Cortex of kidney (tissue), 1 donor: ENCODE measurements around the gene DTX2.
"Not testable (repeated sequence)": the region's sequence is repeated elsewhere in the genome, so short reads cannot be mapped to it uniquely, and the experiment has no call there.

Experiments
- DNase-seq: peaks from one replicate; lab custom pipeline; 2025; lab: John Stamatoyannopoulos, UW

The DTX2 gene

DNA sequence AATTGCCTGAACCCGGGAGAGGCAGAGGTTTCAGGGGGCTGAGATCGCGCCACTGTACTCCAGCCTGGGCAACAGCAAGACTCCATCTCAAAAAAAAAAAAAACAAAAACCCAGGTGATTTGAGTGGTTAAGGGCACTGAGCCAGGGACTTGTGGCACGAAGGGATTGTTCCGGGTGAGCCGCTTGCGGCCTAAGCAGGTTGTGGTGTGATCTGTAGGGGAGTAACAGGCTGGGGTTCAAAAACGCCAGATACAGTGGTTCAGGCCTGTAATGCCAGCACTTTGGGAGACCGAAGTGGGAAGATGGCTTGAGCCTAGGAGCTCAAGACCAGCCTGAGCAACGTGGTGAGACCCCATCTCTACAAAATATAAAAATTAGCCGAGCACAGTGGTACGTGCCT is 17.7 kb upstream of the DTX2 start:
- DNase-seq, result not testable (repeated sequence)

DNA sequence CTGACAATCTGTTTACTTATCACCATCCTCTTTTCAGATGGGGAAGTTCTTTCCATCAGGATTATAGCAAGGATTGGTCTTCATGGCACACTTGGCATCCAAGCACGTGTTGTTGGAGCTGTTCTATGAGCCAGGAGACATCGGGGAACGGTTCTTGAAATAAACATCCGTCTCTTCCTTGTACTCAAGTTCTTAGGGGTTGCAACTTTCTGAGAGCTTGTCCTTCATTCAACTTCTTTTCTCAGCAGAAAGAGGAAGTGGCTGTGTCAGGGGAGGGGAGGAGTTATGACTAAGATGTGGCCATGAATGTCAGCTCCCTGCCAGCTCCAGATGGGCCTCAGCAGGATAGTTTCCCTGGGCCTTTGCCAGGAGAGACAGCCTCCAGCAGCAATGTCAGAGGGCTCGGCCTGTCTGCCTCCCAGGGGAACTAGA is 15.9 kb upstream of the DTX2 start:
- DNase-seq, result not testable (repeated sequence)

DNA sequence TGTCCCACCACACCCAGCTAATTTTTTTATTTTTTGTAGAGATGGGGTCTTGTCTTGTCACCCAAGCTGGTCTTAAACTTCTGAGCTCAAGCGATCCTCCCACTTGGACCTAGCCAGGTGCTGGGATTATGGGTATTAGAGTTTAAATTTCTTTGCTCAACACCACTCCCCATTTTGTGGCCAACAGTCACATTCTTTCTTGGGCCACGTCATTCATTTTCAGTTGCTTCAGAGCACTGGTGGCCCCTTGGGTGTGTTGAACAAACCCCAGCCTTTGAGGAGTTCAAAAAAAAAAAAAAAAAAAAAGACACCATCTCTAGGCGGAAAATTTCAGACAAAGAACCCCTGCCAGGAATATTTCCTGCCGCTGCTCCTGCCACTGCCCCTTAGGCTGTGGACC is 4.5 kb upstream of the DTX2 start:
- not testable (repeated sequence) for DNase-seq

DNA sequence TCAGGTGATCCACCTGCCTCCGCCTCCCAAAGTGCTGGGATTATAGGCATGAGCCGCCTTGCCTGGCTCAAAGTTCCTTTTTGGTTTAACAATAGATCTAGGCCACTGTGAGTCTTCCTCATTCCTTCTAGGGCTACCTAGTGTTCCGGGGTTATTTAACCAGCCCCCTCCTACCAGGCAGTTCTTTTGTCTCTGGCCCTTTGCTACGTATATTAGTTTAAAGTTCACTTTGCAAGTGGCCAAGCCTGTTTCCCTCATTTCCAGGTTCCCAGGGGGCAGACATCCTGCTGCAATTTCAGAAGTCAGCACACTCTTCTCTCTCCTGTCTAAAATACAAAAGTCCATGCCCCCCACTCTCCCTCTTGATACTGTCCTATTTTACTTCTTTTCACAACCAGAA is 3.0 kb upstream of the DTX2 start:
- not testable (repeated sequence) for DNase-seq

DNA sequence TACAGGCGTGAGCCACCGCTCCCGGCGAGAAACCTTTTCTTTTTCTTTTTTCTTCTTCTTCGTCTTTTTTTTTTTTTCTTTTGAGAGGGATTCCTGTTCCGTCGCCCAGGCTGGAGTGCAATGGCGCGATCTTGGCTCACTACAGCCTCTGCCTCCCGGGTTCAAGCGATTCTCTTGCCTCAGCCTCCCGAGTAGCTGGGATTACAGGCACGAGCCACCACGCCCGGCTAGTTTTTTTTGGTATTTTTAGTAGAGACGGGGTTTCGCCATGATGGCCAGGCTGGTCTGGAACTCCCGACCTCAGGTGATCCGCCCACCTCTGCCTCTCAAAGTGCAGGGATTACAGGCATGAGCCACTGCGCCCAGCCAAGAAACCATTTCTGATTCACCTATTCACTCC is 742 bp upstream of the DTX2 start:
- not testable (repeated sequence) for DNase-seq

DNA sequence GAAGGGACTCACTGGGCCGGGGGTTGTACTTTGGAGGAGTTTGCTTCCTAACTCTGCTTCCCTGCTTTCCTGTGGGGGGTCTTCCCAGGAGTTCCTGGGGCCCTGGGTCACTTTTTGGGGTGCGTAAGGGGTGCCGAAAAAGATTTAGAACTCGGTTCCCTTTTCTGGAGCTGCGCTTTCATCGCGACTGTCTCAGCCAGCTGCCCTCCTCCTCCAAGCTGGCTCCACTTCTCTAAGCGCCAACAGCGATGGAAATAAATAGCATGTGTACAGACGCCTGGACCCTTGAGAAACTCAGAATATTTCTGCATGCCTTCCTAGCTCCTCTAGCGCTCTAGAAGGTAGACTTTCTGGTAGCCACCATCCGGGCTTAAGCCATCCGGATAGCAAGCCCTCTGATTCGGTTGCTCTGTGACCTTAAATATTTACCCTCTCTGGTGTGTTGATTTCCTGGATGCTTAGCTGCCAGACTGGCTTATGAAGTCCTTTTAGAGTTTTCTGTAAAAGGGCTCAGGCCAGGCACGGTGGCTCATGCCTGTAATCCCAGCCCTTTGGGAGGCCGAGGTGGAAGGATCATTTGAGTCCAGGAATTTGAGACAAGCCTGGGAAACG is 868 bp downstream of the DTX2 start:
- DNase-seq, result not testable (repeated sequence)

DNA sequence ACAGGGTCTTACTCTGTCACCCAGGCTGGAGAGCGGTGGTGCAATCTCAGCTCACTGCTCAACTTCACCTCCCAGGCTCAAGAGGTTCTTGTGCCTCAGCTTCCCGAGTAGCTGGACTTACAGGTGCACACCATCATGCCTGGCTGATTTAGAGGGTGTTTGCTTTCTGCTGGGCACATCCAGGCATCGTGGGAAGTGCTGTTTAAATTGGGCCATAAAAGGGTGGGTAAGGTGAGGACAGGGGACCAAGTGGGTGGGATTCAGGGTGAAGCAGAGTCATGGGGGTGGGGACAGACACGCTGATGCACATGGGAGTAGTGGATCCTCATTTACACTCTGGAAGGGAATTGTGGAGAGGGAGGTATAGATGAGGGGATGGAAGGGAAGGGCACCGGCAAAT is 3.5 kb downstream of the DTX2 start:
- DNase-seq, result not testable (repeated sequence)

DNA sequence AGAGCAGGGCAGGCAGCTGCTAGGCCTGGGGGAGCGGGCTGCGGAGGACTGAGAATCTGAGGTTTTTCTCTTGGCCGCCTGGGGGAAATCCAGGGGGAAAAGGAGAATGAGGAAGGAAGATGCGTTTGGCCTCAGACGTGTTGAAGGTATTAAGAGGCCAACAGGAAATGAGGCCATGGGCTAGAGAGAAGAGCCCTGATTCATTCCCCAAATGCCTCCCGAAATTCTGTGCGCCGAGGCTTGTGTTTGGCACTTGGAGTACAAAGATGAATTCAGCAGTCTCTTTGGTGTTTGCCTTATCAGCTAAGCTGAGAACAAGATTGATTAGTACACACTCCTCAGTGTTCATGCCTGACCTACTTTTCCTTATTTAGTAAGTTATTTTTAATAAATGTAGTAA is 4.4 kb downstream of the DTX2 start:
- DNase-seq, result not testable (repeated sequence)

DNA sequence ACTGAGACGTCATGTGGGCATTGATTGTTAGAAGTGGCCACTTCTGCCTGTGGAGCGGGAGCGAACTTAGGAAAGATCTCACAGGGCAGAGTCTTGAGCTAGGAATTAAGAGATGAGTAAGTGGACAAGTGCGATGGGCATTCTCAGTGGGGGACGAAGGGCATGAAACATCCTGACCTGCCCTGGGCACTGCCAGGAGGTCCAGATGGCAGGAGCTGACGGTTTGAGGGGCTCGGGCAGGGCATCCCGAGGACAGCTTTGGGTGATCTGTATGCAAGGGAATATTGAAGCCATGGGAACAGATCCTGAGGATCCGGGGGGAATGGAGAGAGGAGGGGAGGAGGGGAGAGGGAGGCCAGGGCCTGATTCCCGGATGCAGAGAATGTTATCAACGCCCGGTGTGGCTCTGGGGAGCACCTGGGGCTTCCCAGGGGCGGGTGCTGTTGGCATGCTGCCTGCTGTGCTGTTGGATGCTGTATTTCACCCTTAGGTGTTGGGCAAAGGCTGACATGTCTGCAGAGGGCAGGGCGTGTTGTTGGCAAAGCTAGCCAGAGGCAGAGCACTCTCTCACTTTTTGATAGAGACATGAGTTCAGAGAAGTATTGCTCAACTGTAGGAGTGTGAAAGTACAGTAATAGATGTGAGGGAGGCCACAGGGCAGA is 6.4 kb downstream of the DTX2 start:
- not testable (repeated sequence) for DNase-seq

DNA sequence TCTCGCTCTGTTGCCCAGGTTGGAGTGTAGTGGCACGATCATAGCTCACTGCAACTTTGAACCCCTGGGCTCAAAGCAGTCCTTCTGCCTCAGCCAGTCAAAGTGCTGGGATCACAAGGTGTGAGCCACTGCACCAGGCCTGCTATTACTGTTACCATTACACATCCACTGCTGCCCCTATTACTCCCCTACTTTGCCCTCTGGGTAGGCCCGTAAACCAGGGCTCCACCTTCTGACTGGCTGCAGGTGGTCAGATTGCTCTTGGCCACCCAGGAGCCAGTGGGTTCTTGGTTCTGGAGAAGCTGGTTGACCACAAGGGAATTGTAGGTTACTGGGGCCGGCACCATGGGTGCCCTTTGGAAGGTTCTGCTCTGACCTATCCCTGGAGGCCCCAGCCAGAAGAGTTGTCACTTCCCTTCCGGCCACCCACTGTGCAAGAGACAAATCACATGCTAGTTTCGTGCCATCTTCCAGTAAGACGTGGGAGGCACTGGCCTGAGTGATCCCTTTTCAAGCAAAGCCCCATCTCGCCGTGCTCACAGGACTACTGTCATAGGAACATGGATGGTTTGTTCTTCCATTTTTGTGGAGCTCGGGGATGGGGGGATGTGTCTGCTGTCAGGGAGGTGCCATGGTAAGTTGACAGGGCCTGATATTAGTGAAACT is 10.2 kb downstream of the DTX2 start:
- not testable (repeated sequence) for DNase-seq

DNA sequence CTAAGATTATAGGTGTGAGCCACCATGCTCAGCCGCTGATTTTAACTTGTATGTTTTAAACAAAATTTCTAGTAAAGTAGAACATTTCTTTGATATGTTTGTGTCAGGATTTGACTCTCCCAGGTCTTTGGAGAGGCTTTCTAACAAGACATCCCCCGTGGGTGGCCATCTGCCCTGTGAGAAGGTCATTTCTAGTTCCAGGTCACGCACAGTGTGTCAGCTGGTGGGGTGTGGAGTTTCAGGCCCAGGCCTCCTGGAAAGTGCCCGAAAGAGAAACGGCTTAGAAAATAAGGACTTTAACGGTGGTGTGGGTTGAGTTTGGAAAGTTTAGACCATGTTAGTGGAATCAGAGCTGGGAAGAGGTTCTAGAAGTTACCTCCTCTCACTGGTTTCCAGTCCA is 11.6 kb downstream of the DTX2 start:
- DNase-seq, result not testable (repeated sequence)

DNA sequence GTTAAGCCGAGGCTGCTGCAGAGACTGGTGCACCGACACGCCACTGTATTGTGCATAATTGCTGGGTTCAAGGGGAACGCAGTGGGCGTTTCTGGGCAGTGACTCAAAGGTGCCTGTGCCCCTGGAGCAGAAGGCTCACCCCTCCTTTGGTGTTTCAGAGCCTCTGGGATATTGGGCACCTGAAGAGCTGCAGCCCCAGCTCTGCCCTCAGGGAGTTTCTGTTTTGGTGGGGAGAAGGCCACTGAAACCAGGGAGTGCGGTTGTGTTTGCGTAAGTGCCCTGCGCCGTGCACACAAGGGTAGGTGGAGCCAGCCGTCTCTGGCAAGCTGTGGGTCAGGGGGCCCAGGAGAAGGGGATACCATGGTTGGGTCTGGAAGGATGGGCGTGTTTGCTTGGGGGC is 14.8 kb downstream of the DTX2 start:
- not testable (repeated sequence) for DNase-seq

DNA sequence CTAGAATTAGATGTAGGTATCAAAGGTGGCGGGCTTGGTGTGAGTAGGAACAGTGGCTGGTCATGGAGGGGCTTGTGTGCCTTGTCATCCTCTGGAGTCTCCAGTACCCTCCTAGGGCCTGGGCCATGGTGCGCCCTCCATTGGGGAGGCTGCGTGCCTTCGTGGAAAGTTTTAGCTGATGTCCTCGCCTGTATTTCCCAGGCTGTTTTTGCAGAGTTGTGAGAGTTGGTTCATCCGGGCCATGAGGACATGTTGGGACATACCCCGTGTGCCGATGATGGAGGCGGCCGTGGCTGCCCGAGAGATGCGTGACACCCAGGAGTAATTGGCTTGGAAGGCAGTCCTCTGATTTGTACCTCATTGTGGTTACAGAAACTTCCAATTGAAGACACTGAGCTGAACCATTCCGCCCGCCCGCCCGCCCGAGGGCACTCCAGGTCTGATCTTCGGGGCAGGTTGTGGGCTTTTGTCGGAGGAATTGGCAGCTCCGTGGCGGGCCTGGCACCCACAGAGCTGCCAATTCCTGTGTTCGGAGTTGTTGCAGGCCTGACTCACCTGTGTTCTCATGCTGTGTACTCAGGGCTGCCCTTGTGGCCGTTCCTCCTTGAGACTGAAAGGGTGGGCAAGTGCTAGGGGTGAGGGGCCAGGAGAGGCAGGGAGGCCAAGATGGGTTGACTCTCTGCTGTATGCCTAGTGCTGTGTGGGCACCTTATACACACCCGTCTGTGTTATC is 15.4 kb downstream of the DTX2 start:
- DNase-seq, result not testable (repeated sequence)

DNA sequence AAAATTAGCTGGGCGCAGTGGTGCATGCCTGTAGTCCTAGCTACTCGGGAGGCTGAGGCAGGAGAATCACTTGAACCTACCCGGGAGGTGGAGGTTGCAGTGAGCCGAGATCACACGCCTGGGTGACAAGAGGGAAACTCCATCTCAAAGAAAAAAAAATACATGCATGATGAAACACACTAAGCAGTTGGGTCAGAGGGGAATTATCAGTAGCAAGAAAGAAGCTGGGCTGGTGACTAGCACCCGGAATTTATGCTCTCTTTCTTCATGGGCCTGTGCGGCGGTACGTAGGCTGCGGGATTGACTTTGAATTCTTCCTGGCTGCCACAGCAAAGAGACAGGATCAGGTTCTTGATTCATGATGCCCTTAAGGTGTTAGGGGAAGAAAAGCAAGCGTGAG is 18.1 kb downstream of the DTX2 start:
- DNase-seq, result not testable (repeated sequence)

DNA sequence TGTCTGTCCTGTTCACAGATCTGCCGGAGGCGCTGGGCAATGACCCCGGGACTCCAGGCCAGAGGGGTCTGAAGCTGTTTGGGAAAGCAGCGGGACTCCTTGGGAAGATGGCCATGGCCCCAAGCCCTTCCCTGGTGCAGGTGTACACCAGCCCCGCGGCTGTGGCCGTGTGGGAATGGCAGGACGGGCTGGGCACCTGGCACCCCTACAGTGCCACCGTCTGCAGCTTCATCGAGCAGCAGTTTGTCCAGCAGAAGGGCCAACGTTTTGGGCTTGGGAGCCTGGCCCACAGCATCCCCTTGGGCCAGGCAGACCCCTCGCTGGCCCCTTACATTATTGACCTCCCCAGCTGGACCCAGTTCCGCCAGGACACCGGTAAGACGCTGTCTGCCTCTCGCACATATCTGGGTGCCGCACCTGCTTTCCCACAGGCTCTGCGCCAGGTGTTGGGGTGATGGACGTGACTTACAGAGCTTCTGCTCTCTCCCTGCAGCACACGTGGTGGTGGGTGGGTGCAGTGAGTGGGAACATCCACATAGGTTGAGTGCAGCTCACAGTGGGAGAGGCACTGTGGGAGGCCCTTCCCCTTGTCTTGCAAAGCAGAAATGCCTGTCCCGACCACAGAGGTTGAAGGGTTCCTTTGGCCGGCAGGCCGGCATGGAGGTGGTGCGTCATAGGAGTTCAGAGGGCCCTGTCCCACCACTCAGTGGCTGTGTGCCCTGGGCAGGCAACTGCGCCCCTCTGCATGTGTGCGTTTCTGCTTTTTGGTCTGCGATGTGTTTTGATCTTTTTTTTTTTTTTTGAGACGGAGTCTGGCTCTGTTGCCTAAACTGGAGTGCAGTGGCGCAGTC is 19.1 kb downstream of the DTX2 start:
- not testable (repeated sequence) for DNase-seq

DNA sequence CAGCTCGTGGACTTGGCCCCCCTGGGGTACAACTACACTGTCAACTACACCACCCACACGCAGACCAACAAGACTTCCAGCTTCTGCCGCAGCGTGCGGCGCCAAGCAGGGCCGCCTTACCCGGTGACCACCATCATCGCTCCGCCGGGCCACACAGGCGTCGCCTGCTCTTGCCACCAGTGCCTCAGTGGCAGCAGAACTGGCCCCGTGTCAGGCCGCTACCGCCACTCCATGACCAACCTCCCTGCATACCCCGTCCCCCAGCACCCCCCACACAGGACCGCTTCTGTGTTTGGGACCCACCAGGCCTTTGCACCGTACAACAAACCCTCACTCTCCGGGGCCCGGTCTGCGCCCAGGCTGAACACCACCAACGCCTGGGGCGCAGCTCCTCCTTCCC is 21.2 kb downstream of the DTX2 start:
- DNase-seq, result not testable (repeated sequence)

DNA sequence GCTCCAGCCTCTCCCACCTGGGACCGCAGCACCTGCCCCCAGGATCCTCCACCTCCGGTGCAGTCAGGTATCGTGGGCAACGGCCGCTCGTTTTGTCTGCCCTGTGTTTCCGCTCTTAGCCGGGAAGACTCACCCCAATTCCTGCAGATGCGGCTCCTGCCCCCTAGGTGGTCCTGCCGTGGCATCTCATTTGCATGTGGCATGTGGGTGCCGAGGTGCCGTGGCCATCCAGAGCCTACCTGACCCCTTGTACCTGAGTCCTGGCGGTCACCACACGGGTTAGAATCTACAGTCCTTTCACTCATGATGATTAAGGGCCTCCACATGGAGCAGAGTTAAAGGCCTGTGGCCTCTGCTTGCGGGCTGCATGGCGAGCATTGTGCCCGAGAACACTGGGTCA is 21.6 kb downstream of the DTX2 start:
- DNase-seq, result not testable (repeated sequence)

DNA sequence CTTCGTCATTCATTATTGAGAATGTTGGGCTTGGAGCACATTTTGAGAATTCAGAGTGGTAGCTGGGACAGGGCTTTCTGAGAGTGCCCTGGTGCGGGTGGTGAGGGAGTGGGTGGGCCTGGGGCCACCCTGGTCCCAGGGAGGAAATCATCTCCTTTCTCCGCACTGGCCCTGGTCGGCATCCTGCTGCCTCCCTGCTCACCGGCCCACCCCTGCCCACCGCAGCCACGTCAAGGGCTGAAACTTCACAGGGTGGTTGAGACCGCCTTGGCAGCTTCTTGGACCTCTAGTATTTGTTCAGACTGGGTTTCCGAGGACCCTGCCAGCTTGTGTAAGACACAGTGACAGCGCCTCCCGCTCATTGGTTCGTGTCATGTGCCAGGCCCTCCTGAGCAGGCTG is 22.9 kb downstream of the DTX2 start:
- not testable (repeated sequence) for DNase-seq

DNA sequence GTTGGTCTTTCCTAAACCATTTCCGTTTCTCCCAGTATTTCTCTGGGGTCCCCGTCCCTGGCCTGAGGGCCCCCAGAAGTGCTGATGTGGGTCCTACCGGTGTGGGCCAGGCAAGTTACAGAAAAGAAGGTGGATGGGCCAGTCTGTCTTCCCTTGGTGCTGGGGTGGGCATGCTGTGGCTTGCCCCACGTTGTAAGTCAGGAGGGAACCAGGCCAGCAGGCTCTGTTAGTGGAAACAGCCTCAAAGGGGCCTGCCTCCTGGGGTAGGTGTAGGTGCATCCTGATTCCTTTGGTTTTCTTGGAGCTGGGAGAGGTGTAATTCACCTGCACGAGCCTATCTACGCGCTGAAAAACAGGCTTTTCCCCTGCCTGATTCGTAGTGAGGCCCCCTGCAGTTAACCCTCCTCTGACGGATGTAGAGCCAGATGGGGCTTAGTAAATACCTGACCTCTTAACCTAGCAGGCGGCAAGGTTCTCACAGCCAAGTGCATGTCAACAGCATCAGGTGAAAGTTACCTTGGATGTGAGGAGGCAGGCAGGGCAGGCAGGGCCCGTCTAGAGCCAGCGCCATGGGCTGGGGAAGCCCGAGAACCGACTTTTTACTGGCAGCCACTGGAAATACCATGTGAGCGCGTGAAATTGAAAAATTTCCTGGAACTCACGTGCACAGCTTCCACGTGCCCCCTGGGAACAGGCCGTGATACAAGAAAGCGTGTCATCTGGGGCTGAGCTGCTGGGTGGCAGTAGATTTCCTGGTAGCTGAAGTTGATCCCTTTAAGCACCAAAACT is 24.5 kb downstream of the DTX2 start:
- not testable (repeated sequence) for DNase-seq

DNA sequence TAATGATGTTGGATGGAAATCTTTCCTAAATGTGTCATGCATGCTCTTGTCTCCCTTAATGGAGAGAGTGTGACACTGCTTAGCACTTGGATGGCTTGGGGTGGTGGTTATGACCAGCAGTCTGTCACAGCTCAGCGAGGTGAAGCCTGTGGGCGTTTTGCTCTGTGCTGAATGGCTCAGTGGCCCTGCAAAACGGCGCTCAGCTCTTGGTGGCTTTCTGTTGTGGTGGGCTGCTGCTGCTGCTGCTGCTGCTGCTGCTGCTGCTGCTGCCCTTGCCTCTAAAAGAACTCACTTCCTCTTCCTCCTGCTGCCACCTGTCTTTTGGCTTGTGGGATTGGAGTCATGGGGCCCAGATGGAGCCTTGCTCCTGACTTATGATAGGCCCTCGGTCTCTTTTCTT is 25.1 kb downstream of the DTX2 start:
- DNase-seq, result not testable (repeated sequence)

DNA sequence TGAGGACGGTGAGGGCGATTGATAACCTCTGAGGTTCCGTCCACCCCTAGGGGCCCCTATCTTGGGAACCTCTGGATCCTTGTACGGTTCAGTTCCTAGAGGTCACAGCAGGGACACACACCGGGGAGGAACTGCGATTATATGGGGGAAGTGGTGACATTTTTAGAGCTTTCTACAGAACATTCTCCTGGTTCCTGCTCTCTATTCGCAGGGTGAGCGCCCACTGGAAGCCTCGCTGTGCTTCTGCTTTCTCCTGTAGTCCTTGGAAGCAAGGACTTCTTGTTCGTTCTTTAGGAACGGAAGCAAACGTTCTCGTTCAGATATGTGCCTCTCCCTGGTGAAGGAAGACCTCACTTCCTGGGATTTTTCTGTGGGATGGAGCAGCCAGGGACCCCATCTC is 26.5 kb downstream of the DTX2 start:
- not testable (repeated sequence) for DNase-seq
